ENCODE data around the gene GAK.
A peak's percentile ranks its signal among the peaks of the same experiment; 100 is the strongest.

GAK gene

GRCh38 chr4:905485-906338, 26.4 kb downstream of the GAK start:
- no peak for DNase-seq

- no peak for DNase-seq
These were observed 28.8 kb downstream of the GAK start for GRCh38 chr4:903066-904046.

- no peak for DNase-seq
These were observed 30.8 kb downstream of the GAK start for GRCh38 chr4:901192-901910.

- no peak for DNase-seq
These were observed 31.4 kb downstream of the GAK start for GRCh38 chr4:900721-901120.

GRCh38 chr4:900073-900472, 32.0 kb downstream of the GAK start:
- no peak for DNase-seq

GRCh38 chr4:899556-899906, 32.6 kb downstream of the GAK start:
- no peak for DNase-seq

- DNase-seq = no peak
These were observed 33.1 kb downstream of the GAK start for GRCh38 chr4:898869-899555.

GRCh38 chr4:898123-898522, 34.0 kb downstream of the GAK start:
- DNase-seq = no peak

- DNase-seq = no peak
These were observed 35.5 kb downstream of the GAK start for GRCh38 chr4:896630-897029.

- DNase-seq = no peak
These were observed 35.9 kb downstream of the GAK start for GRCh38 chr4:896216-896615.

GRCh38 chr4:895596-895995, 36.5 kb downstream of the GAK start:
- no peak for DNase-seq

GRCh38 chr4:893995-894705, 38.0 kb downstream of the GAK start:
- DNase-seq = no peak

GRCh38 chr4:893276-893994, 38.7 kb downstream of the GAK start:
- DNase-seq = no peak

GRCh38 chr4:892780-893179, 39.3 kb downstream of the GAK start:
- DNase-seq = no peak

- DNase-seq = no peak
These were observed 40.4 kb downstream of the GAK start for GRCh38 chr4:891747-892146.

GRCh38 chr4:890036-890695, 42.0 kb downstream of the GAK start:
- DNase-seq = no peak

- no peak for DNase-seq
These were observed 42.6 kb downstream of the GAK start for GRCh38 chr4:889516-889915.

- DNase-seq = no peak
These were observed 44.1 kb downstream of the GAK start for GRCh38 chr4:888029-888428.

- no peak for DNase-seq
These were observed 44.9 kb downstream of the GAK start for GRCh38 chr4:887034-887763.

GRCh38 chr4:886244-886643, 45.9 kb downstream of the GAK start:
- DNase-seq = peak; percentile 34

All from NCI-H2171 treated with DMSO at 0.1 percent for 48 hours (cell line).